Activated naive CD4-positive, alpha-beta T cell treated with Interleukin-2 at 50 U/mL for 16 hours (primary cell): ENCODE measurements around the gene RHOD.
A peak's percentile ranks its signal among the peaks of the same experiment; 100 is the strongest.

Experiments used
- DNase-seq: peaks from one replicate; pipeline ENCODE4 v3.0.0-alpha.2; 2020

RHOD gene

DNA sequence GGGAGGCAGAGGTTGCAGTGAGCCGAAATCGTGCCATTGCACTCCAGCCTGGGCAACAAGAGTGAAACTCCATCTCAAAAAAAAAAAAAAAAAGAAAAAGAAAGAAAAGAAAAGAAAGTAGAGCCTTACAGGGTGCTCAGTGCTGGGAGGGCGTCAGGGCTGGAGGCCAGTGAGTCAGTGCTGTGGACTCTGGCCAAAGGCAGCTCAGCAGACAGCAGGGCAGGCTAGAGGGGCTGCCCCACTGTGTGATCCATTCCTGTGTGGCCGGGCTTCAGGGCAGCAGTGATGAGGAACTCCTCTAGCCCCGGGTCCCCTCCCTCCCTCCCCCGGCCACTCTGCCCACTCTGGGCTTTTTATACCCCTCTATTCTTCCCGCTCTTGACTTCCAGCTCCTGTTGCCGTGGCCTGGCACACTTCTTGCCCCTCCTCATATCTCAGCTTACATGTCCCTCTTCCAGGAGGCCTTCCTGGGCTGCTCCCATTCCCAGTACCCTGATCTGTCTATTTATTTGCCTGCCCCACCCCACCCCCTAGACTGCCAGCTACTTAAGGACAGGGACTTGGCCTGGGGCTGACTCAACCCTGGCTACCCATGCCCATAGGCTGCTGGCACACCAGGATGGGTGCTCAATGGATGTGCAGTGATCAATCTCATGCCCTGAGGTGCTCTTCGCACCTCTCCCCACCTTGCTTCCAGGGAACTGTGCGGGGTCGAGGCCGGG, 23.7 kb upstream of the RHOD start:
- no peak for DNase-seq

DNA sequence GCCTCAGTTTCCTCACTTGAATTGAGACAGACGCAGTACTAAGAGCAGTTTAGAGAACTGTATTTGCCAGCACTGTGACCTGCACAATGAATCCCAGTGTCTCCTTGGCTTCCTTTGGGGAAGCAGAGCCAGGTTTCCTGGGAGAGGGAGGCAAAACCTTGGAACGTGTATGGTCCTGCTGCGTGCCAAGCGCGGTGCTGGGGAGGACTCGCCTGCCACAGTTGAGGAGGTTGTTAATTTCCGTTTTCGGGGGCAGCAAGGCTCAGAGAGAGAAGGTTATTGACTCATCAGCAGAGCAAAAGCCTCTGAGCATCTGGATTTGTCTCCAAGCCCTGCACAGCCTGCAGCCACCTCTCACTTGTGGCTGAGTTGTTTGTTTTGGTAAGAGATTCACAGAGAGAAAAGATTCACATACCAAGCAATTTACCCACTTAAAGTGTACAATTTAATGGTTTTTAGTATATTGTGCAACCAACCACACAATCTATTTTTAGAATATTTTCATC, 22.9 kb upstream of the RHOD start:
- DNase-seq = no peak

DNA sequence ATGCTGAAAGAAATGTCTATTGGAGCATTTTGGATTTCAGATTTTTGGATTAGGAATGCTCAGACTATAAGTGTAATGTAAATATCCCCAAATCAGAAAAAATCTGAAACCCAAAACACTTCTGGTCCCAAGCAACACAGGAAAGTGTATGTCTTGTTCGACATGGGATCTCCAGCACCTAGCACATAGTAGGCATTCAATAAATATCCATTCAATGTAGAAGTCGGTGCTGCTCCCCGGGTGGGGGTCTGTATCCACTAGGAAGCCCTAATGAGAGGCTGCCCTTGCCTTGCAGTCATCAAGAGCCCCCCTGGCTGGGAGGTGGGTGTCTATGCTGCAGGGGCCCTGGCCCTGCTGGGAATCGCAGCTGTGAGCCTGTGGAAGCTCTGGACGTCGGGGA, 22.3 kb upstream of the RHOD start:
- DNase-seq = no peak

DNA sequence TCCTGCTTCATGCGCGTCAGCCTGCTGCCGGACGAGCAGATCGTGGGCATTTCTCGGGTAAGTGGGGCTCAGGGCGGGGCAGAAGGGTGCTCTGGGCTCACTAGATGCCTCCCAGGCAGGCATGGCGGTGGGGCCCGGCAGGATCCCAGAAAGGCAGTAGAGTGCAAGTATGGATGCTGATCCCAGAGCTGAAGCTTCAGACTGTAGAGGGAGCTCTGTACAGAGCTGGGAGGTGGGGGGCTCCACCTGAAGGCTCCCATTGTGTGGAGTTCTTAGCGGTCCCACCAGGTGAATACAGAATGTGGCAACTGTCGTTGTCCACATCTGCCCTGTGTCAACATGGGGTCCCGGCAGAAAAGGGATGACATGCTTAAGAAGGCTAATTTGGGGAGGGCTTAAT, 16.5 kb upstream of the RHOD start:
- no peak for DNase-seq

DNA sequence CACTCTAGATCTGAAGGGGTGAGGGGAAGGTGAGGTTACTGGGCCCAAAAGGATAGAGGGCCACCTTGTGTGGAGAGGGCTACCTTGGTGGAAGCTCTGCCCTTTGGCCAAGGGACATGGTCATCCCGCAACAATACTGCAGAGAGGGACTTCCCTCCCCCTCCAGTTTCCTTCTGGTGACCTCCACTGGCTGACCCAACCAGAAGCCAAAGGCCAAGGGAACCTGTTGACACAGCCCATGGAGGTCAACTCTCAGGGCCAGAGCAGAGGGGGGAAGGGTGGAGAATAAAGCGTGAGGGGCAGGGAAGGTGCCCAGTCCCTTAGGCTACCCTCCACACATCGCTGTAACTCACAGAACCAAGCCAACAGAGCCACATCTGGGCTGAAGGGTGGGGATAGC, 15.0 kb upstream of the RHOD start:
- no peak for DNase-seq

DNA sequence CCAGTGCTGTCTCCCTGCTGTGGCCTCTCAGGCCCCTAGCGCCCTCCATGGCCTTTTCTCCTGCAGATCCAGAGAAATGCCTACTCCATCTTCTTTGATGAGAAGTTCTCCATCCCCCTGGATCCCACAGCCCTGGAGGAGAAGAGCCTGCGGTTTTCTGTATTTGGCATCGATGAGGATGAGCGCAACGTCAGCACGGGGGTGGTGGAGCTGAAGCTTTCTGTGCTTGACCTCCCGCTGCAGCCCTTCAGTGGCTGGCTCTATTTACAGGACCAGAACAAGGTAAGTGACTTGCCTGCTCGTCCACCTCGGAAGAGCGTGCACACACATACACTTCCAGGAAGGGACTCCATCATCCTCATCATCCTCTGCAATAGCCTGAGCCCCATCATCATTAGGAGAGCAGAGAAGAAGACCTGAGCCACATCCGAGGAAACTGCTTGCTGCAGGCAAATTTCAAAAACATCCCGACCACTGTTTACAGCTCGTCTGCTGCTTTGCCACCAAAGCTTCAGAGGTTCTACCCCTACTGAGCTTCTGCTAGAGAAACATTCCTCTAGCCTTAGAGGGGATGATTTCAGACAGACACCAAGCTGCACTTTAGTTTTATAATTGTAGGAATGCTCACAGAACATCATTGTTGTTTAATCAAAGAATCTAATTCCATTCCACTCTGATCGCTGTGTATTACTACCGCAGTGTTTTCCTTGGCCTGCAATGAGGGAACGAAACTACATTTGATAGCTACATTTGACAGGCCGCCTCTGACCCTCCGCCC, 12.9 kb upstream of the RHOD start:
- DNase-seq = no peak

DNA sequence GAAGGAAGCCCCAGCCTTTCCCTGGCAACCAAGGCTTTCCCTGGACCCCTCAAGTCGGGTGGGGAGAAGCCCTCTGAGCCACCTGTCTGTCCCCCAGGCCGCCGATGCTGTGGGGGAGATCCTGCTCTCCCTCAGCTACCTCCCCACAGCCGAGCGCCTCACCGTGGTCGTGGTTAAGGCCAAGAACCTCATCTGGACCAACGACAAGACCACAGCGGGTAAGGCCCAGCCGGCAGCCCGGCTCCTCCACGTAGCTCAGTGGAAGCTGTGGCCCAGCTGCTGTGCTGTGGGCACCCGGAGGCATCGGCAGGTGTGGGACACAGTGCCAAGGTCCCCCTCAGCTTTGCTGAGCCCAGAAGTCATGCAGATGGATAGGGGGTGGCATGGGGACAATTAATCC, 12.2 kb upstream of the RHOD start:
- DNase-seq = no peak

DNA sequence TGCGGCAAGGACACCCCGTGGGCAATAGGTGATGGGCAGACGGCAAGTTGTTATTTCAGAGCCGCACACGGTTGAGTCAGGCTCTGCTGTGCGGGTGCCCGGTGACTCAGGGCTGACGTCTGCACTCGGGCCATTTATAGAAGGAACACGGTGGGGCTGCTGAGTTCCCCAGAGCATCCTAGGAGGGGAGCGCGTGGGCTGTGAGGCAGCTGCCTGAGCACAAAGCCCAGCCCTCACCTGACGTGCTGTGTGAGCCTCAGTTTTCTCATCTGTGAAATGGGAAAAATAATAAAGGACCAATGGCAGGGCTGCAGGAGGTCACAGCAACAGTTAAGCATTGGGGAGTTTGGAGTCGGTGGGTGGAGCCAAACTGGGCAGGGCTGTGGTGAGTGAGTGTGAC, 11.3 kb upstream of the RHOD start:
- DNase-seq = no peak

DNA sequence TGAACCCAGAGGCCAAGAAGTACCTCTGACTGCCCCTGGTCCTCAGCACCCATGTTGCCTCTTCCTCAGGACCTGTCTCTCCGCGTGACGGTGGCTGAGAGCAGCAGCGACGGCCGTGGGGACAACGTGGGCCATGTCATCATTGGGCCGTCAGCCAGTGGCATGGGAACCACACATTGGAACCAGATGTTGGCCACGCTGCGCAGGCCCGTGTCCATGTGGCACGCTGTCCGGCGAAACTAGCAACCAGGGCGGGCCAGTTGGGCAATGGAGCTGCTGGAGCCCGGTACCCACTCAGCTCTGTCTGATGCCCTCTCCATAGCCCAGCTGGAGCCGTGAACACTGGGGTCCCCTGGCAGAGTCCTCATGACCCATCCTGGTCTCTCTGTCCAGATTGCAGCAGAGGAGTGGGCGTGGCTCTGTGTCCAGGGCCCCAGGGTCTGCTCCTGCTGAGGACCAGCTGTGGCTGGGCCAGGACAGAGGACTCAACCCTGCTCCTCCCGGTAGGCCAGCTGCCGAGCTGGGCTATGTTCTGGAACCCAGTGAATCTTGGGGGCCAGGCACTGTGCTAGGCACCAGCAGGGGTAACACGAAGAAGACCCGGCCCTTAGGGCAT, 8.0 kb upstream of the RHOD start:
- DNase-seq = no peak

DNA sequence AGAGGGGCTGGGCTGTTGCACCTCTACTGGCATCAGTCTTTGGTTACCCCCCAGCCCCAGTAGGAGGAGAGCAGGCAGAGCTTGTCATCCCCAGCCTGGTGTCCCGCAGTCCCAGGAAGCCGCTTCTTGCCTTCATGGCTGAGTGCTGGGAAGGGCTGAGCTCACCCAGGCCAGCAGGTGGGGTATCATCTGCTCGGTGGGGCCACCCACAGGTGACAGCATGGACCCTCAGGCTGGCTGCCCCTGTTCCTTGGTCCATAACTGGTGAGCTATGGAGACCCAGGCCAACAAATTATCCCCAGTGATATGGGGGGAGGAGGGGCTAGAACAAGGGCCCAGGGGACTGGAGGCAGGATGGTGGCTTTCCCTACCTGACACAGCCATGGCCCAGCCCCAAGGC, 6.5 kb upstream of the RHOD start:
- DNase-seq = no peak

DNA sequence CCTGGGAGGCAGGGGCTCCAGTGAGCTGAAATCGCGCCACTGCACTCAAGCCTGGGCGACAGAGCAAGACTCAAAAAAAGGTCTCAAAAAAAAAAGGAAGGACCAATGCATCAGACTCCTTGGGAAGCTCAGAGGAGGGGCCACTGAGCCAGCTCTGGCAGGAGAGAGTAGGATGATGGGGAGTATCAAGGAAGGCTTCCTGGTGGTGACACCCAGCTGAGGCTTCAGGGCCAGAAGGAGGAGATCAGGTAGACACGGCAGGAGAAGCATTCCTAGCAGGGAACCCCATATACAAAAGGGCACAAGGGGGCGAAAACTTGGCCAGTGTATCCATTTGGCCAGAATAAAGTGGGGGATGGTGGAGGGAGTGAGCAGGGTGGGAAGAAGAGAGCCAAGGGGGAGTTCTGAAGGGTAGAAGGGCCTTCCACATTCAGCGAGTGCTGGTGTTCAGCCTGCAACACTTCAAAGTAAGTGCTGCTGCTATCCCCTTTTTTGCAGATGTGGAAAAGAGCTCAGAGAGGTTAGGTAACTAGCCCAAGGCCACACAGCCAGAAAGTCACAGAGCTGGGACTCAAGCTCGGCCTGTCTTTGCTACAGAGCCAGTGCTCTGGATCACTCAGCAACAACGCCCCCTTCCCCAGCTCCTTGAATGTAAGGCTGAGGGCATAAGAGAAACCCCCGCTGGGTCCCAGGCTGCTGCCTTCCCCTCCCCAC, 5.3 kb upstream of the RHOD start:
- DNase-seq = no peak

DNA sequence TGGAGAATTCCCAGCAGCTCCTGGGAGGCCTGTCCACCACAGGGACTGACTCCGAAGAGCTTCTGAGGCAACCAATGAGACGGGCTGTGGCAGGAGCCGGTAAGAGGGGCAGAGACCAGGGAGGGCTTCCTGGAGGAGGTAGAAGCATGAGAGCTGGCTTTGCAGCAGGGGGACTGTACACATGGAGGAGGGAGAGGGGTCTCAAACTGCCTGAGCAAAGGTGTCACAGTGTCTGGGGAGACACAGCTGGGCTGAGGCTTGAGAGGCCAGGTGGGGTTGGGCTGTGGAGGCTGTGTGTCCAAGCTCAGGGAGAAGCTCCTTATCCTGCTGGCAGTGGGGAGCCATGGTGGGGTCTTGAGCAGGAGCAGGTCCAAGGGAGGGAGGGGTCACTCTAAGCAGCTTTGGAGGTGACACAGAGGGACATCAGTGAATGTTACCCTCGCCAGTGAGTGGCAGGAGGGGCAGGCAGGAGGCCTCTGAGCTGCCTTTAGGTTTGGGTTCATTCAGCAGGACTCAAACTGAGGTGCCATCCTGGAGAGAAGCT, 4.6 kb upstream of the RHOD start:
- no peak for DNase-seq

DNA sequence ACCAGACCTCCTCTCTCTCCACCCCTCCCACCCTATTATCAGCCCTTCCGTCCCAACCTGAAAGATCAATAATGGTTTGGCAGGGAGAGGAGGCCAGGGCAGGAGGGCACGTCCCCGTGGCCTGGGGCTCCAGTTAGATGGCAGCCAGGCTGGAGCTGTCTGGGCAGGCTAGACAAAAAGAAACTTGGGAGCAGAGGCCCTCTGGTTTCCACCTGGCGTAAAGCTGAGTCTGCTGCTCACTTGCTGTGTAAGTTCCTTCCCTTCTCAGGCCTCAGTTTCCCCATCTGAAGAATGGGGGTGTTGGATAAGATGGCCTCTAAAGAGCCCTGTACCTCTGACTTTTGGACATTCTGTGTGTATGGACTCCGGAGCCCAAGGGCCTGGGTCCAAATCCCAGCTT, 3.8 kb upstream of the RHOD start:
- no peak for DNase-seq

DNA sequence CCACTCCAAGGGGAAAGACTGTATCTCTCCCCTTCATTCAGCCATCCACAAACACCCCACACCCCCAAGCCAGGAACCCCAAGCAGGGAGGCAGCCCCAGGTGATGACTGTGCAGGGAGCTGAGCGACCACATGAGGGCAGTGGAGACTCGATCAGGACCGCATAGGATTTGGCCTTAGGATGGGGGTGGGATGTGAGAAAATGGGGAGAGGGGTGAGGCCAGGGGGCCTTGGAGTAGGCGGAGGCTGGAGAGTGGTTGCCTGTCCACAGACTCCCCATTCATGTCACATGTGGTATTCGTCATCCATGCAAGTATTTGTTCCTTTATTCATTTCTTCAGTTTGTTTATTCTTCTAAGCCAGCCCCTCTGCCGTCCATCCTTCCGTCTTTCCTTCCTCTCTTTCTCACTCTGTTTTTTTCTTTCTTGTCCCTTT, 2.7 kb upstream of the RHOD start:
- DNase-seq = peak; percentile 31

DNA sequence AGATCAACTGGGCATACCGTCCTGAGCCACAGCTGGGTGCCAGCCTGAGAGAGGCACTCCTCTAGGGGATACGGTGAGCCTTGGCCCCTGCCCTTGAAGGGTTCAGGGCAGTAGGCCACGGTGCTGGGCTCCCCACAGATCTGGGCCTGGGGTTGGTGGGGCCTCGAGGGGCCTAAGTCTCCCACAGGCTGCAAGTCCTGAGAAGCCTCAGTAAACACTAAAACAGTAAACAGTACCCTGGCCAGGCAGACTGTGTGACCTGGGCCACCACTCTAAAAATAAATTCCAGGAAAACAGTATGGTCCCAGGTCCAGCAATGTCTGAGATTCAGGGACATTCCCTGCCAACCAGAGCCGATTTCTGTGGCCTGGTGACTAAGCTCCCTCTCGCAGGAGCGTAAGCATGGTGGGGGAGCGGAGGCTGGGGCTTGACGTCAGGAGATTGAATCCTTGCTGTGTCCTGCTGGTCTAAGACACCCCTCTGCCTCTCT, 2.3 kb upstream of the RHOD start:
- DNase-seq = no peak

DNA sequence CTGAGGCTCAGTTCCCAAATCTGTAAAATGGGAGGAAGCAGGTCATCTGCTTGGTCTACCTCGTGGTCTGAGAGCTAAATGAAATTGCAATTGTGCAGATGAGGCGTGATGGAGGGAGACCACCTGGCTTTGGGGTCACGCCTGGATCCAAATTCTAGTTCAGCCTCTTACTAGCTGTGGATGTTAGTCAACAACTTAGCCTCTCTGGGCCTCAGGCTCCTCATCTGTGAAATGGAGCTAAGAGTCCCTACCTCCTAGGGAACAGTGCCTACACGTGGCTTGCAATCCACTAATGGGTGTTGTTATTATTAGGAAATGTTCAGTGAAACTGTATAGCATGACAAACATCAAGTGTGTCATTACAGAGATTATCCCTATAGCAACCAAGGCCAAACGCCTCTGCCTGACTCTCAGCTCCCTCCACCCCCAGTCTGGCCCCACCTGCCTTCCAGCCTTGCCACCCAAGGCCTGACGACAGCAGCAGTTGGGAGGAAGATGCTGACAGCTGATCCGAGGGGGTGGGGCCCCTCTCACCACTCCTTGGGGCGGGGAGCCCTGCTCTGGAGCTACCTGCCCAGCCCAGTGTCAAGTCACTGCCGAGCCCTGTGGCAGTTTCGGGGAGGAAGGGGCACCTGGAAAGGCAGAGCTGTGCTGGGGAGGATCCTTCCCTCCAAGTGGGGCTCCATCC, 1.7 kb upstream of the RHOD start:
- peak; percentile 35 for DNase-seq

DNA sequence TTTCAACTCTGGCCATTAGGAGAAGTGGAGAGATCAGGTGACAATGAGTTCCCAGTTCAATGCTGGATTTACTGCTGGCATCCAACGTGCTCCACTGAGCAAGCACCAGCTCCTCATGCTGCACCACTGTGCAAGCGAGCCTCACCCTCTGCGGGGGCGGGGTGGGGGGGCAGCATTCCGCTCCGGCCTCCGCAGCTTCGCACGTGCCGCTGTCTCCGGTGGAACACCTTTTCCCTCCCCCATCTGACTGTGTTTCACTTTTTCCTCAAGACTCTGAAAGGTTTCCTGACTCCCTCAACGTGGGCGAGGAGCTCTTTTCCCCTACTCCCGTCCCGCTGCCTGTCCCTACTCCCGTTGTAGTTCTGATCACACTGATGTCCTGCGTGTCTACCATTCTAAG, 835 bp upstream of the RHOD start:
- no peak for DNase-seq

DNA sequence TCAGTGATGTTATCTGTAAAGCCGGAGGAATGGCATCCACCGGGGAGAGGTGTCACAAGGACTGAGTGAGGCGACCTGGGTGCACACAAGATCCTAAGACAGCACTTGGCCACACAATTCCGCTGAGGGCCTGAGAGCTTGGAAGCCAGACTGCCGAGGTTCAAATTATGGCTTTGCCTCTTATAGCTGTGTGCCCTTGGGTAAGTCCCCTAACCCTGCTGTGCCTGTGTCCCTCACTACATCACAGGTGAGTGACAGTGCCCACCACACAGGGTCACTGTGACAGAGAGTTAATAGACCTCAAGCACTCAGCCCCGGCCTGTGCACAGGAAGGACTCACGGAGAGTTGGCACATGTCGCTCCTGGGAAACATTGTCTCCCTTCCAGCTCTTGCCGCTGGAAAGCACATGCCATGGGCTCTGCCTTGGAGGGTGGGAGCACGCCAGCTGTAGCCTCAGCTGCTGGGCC, 592 bp downstream of the RHOD start:
- DNase-seq = no peak

DNA sequence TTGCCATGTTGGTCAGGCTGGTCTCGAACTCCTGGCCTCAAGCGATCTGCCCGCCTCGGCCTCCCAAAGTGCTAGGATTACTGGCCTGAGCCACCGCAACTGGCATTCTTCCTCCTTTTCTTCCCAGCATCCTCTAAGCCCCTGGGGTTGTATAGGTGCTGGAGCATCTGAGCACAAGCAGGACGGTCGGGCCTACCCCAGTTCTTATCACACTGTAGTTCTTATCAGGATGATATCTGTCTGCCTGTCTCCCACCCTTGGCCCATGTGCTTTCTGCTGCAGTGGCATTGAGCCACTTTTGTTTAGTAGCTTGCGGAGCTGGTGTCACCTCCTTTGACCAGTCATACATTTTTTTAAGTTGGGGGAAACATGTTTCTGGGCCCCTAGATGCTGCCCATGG, 1.9 kb downstream of the RHOD start:
- no peak for DNase-seq

DNA sequence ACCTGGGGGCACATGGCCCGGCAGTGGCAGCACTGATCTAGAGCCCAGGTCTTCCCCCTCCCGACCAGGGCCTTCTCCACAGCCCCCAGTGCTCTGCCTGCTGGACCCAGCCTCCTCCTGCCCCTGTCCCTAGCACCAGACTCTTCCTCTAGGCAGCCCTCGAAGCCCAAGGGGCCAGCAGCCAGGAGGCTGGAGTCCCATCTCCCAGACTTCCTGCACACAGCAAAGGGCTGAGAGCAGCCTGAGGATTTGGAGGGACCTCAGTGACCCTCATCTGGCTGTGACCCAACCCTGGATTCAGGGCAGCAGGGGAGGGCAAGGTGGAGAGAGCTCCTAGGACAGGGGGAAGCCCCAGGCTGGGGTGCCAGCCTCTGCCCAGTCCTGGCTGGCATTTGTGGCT, 3.0 kb downstream of the RHOD start:
- no peak for DNase-seq

DNA sequence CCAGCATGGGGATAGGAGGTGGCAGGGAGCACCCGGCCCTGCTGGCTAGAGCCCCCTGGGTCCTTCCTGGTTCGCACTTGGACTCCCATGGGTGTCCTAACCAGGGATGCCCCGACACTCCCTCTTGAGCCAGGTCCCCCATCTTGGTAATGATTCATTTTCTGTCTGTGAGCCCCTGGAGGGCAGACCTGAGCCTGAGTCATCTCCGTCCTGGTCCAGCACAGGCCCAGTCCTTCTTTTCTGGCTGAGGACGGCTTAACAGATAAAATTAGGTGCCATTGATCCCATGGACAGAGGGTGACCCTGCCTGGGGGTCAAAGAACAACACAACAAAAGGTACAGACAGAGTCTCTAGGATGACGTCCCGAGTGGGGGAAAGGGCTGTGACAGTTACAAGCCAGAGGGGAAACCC, 3.5 kb downstream of the RHOD start:
- no peak for DNase-seq
